ENCODE results near the gene IL21R.
"Not testable (repeated sequence)": the region's sequence is repeated elsewhere in the genome, so short reads cannot be mapped to it uniquely, and the experiment has no call there.

The IL21R gene

DNA sequence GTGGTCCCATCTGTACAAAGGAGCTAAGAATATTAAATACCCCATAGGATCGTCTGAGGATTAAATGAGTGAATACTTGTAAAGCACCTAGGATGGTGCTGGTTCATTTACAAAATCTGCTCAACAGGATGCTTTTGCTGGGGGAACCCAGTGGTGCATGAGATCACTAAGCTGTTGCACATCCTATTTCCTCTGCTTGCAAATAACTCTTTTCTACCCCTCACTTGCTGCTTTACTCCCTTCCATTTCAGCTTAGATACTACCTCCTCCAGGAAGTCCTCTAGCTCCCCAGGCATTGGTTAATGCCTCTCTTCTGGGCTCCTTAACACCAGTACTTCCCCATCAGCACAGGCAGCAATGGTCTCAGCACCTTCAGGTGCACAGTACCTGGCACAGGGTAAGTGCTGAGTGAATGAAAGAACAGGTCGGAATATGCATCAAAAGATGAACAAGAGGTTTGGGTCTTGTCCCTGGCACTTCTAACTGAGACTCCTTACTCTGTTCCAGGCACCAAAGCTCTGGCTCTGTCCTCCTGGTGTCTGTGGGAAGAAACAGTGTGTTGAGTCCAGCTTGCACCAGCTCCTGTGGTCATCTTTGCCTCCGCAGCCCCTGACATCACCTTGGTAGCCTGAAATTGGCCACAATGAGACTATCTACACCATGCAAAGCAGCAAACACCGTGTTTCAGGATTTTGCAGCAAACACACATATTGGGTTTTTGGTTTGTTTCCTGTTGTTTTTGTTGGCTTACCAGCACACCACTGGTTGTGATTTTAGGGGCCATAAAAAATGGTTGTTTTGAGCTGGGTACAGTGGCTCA lies 24.1 kb upstream of the IL21R start:
- no peak for DNase-seq

GRCh38 chr16:27378871-27379481 lies 23.0 kb upstream of the IL21R start:
- no peak for DNase-seq

- no peak for DNase-seq
Measured at GRCh38 chr16:27379919-27380318, 22.1 kb upstream of the IL21R start.

DNA sequence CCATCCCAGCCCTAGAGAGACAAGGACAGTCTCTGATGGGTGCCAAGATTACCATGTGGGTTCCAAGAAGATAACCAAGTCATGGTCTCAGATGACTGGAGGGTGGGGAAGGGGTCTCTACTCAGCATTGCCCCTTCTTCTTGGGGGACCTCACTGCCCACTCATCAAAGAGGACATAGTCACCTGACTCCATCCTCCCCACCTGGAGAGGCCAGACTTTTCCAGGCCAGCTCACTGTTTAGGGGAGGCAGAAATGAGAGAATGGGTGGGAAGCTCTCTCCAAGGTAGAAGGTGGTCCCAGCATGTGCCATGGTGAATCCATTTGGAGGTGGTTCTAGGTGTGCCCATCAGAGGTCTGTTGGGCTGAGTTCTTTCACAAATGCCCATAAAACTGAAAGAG lies 20.7 kb upstream of the IL21R start:
- DNase-seq, result no peak

DNA sequence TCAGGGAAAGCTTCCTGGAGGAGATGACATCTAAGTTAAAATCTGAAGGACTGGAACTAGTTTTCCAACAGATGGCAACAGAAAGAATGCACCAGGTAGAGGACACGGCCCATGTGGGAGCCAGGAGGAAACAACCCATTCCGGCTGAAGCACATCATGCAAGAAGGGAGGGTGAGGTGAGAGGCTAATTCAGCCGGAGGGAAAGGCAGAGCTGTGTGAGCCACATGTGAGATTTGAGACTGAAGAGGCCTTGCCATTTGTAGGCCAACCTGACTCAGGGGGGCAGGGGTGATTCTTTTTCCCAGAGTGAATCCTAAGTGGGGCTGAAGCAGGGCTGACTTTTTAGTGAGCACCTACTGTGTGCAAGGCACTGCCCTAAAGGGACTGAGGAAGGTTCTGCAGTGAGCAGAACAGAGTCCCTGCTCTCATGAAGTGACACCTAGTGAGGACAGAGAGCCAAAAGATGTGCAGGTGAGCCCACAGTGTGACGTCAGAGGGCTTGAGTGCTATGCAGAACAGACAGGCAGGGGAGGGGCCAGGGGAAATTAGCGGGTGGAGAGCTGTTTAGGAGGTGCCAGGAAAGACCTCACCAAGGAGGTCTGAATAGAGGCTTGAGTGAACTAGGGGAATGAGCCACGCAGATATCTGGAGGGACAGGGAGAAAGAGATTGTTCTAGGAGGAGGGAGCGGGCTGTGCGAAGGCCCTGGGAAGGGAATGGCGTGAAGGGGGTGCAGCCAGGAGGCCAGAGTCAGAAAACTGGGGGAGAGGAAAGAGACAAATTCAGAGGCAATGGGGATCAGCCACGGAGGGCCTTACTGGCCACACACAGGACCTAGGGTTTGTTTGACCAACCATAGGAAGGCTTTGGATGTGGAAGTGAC lies 19.8 kb upstream of the IL21R start:
- no peak for DNase-seq

DNA sequence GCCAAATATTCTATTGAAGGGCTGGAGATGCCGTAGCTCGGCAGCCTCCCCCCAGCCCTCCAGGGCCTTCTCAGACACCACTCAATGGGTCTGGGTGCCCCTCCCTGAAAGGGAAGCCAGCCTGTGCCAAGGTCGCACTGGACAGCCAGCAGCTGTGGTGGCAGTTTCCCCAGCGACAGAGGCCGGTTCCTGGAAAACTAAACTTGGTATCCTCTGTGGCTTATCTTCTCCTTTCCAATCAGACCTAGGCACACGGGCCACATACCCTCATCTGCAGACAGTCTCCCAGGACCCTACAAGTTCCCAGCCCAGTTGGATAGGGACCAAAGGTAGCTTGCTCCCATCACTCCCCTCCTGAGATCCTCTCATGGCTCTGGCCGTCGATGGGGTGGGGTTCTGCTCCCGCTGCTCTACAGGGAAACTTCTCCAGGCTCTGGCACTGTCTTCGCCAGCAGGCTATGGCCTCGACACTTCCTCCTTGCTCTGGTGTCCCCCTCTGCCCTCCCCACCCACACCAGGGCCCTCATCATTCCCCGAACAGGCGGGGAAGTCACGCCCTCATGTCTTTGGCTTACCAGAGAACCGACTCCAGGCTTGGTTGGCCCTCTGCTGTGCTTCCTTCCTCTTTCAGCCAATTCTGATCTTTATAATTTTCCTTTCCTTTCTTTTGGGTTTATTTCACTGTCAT lies 18.3 kb upstream of the IL21R start:
- DNase-seq, result no peak

- DNase-seq, result no peak
Measured at GRCh38 chr16:27384425-27384824, 17.5 kb upstream of the IL21R start.

DNA sequence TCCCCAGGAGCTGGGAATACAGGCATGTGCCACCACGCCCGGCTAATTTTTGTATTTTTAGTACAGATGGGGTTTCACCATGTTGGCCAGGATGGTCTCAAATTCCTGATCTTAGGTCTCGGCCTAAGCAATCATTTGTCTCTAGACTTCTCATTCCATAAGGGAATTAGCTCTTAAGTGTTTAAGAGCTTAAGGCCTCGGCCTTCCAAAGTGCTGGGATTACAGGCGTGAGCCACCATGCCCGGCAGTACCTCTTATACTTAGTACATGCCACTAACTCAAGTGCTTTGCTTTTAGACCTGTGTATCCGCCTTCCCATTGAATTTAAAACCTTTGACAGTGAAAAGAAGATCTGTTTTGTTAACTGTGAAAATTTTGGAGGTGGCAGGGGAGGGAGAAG lies 16.6 kb upstream of the IL21R start:
- DNase-seq, result no peak

- no peak for DNase-seq
Measured at GRCh38 chr16:27386674-27387073, 15.3 kb upstream of the IL21R start.

DNA sequence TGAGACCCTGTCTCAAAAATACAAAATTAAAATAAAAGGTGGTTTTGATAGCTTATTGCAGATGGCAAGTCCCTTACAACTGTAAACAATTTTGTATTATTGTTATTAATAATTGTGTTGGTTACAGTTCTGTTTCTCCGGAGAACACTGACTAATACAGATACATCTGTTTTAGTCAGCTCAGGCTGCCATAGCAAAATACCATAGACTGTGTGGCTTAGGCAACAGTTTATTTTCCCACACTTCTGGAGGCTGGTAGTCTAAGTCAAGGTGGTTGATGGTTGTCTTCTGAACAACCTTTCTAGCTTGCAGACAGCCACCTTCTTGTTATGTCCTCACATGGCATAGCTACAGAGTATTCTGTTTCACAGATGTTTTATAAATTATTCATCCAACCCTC lies 14.2 kb upstream of the IL21R start:
- no peak for DNase-seq

DNA sequence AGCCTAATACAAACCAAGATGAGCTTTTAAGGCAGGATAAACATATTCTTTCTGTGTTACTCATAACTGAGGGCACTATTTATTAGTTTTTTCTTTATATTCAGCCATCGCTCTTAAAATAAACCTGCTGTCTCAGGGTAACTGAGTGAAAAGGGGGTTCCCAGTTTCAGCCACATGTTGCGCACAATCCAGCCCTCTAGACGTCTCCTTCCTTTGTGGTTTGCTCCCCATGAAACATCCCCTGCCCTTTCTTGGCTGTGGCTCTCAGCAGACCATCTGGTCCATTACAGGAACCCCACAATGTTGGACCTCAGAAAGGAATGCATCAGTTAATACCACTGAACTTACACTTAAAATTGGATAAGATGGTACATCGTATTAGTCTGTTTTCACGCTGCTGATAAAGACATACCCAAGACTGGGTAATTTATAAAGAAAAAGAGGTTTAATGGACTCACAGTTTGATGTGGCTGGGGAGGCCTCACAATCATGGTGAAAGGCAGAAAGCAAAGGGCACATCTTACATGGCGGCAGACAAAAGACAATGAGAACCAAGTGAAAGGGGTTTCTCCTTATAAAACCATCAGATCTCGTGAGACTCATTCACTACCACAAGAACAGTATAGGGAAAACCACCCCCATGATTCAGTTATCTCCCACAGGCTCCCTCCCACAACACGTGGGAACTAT lies 12.6 kb upstream of the IL21R start:
- DNase-seq, result no peak

DNA sequence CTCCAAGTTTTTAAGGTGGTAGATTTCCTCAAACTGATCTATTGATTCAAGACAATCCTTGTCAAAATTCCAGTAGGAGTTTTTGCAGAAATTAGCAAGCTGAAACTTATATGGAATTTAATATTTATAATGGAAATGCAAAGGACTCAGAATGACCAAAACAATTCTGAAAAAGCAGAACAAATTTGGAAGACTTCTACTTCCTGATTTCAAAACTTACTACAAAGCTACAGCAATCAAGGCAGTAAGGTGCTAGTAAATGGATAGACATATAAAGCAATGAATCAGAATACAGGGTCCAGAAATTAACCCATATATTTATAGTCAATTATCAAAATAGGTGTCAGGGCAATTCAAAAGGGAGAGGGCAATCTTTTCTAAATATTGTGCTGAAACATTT lies 11.8 kb upstream of the IL21R start:
- DNase-seq, result no peak

DNA sequence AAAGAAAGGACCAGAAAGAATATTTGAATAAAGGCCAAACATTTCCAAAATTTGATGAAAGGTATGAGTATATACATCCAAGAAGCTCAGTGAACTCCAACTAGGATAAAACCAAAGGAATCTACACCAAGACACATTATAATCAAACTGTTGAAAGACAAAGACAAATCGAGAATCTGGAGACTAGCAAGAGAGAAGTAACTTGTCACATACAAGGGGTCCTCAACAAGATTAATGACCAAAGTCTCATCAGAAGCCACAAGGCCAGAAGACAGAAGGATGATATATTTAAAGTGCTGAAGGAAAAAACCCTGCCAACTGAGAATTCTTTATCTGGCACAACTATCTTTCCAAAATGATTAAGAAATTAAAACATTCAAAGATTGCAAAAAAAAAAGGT lies 9.3 kb upstream of the IL21R start:
- peak; percentile 40 for DNase-seq

- no peak for DNase-seq
Measured at GRCh38 chr16:27394516-27394915, 7.5 kb upstream of the IL21R start.

GRCh38 chr16:27398341-27398893 lies 3.6 kb upstream of the IL21R start:
- DNase-seq, result not testable (repeated sequence)

- DNase-seq, result no peak
Measured at GRCh38 chr16:27398894-27399853, 2.8 kb upstream of the IL21R start.

DNA sequence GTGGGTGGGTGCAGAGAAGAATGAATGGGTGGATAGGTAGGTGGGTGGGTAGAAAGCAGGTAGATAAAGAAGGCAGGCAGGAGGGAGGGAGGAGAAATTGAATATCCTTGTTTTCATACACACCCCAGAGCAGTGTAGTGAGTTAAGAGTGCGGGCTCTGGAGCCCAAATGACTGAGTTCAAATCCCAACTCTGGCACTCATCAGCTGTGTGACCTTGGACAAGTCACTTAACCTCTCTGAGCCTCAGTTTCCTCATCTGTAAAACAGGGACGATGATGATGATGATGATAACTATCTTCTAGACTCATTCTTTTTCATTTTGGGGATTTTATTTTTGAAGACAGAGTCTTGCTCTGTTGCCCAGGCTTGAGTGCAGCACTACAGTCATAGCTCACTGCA lies 2.0 kb upstream of the IL21R start:
- no peak for DNase-seq

GRCh38 chr16:27400751-27401620 lies 988 bp upstream of the IL21R start:
- DNase-seq, result peak; percentile 33

- no peak for DNase-seq
Measured at GRCh38 chr16:27402569-27402963, 592 bp downstream of the IL21R start.
